GM23248 (cell line): ENCODE measurements around the gene P2RX1. TPM values are rescaled to one million over a fixed set of nuclear protein-coding genes. Genes with fewer than 3 reads are reported as not detected.

Experiments used
- DNase-seq: peaks from one replicate; pipeline ENCODE4 v3.0.0-alpha.2; 2015
- H2AFZ ChIP-seq: fragments of 200-600 bp; sonication (generic); 2 replicates; pipeline ENCODE4 v1.6.1; 2016; ENCODE audit warnings: antibody characterized with exemption
- H3F3A ChIP-seq: fragments of 200-600 bp; sonication (generic); 2 replicates; pipeline ENCODE4 v1.6.1; 2016; ENCODE audit warnings: mild to moderate bottlenecking, antibody characterized with exemption, mixed run types; ENCODE audit not compliant: insufficient read depth
- H3K27ac ChIP-seq: fragments of 200-600 bp; sonication (generic); 2 replicates; pipeline ENCODE4 v1.5.1; 2016; ENCODE audit warnings: mild to moderate bottlenecking
- H3K27me3 ChIP-seq: fragments of 200-600 bp; sonication (generic); replicated peaks from 2 replicates; pipeline ENCODE4 v1.6.1; 2016; ENCODE audit warnings: mild to moderate bottlenecking; ENCODE audit not compliant: insufficient read depth
- H3K36me3 ChIP-seq: fragments of 200-600 bp; sonication (generic); 2 replicates; pipeline ENCODE4 v1.6.1; 2016; ENCODE audit warnings: low read depth, mild to moderate bottlenecking
- H3K4me1 ChIP-seq: fragments of 200-600 bp; sonication (generic); 2 replicates; pipeline ENCODE4 v1.6.1; 2016; ENCODE audit warnings: mild to moderate bottlenecking; ENCODE audit not compliant: insufficient read depth
- H3K4me2 ChIP-seq: fragments of 200-600 bp; sonication (generic); one replicate; pipeline ENCODE4 v1.6.1; 2016; ENCODE audit warnings: mild to moderate bottlenecking; ENCODE audit not compliant: unreplicated experiment
- H3K4me3 ChIP-seq: fragments of 200-600 bp; sonication (generic); 2 replicates; pipeline ENCODE4 v1.5.1; 2016; ENCODE audit warnings: mild to moderate bottlenecking
- H3K79me2 ChIP-seq: fragments of 200-600 bp; sonication (generic); 2 replicates; pipeline ENCODE4 v1.6.1; 2016; ENCODE audit warnings: mild to moderate bottlenecking; ENCODE audit not compliant: insufficient read depth
- H3K9ac ChIP-seq: fragments of 200-600 bp; sonication (generic); 2 replicates; pipeline ENCODE4 v1.6.1; 2016; ENCODE audit warnings: mild to moderate bottlenecking
- H3K9me2 ChIP-seq: fragments of 200-600 bp; sonication (generic); 2 replicates; pipeline ENCODE4 v1.6.1; 2016; ENCODE audit warnings: mixed run types, mild to moderate bottlenecking, moderate library complexity; ENCODE audit not compliant: insufficient read depth
- H3K9me3 ChIP-seq: fragments of 200-600 bp; sonication (generic); one replicate; pipeline ENCODE4 v1.6.1; 2017; ENCODE audit warnings: low read depth
- H4K20me1 ChIP-seq: fragments of 200-600 bp; sonication (generic); 2 replicates; pipeline ENCODE4 v1.6.0; 2016; ENCODE audit not compliant: insufficient read depth
- EZH2 ChIP-seq: fragments of 200-600 bp; sonication (generic); IDR thresholded peaks from 2 replicates; pipeline ENCODE4 v1.6.1; 2018; ENCODE audit warnings: antibody characterized with exemption, mild to moderate bottlenecking; ENCODE audit not compliant: insufficient read depth, poor library complexity, severe bottlenecking
- EZH2phosphoT487 ChIP-seq: fragments of 200-600 bp; sonication (generic); IDR thresholded peaks from 2 replicates; pipeline ENCODE4 v1.6.1; 2018; ENCODE audit warnings: antibody characterized with exemption, moderate library complexity, mild to moderate bottlenecking, low read depth; ENCODE audit not compliant: insufficient read depth
- WGBS, 2 experiments: methylation state at CpG; one replicate each; pipeline ENCODE4 v1.1.6; 2015 to 2017; ENCODE audit warnings: low lambda C conversion rate in 2 of 2, low coverage in 1 of 2; ENCODE audit errors: missing lambda C conversion rate in 2 of 2; 5-methylcytosine and 5-hydroxymethylcytosine counted together
- in situ Hi-C: fragments of 300-500 bp; cut with MboI; formaldehyde crosslinking; loops from 2 replicates; pipeline ENCODE4 v1.15.0; 2020
- polyA plus RNA-seq: library from polyadenylated mRNA; unstranded; fragments of >200 nt; fragmentation: Nextera tagmentation; extraction: Ambion mirVana; gene quantifications from 2 replicates; pipeline ENCODE4 v1.2.1, GENCODE V29; 2016
- total RNA-seq: library from RNA; depleted of rRNA; stranded (reverse); fragments of >200 nt; shearing (Covaris generic); gene quantifications from 2 replicates; pipeline ENCODE4 v1.2.3, GENCODE V29; 2014

The P2RX1 gene
- total and polyA plus RNA-seq, 2 experiments from 2014 or later, result not detected

GRCh38 chr17:3867106-3867505 lies 49.2 kb downstream of the P2RX1 start:
- H3K36me3 ChIP-seq, result no peaks in the 10 kb centered on the region
- DNase-seq, result no peak
- 87 to 93% methylated on average over 12 to 17 of the region's 17 CpGs for WGBS, 2 experiments

DNA sequence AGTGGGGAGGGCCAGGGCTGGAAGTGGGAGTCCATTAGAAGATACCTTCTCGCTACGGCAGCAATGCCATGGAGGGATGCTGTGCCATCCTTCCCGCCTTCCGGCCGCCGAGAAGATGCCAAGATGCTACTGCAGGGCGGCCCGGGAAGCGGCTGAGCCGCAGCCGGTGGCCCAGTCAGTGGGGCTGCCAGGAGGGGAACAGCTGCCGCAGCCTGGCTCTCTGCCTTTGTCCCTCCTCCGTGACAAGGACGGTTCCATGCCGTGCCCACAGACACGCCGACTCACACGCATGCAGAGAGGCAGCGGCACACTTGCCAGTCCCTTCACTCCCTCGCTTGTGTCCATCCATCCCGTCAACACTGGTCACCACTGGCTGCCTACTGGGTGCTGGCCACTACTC lies 50.0 kb downstream of the P2RX1 start:
- 70 to 78% methylated on average over 20 to 21 of the region's 21 CpGs for WGBS, 2 experiments
- no peak for DNase-seq
- Histone ChIP-seq H4K20me1 (no peaks in the 10 kb centered on the region), H3K4me1 (peaks cover 9% of the 10 kb centered on the region; the same call in 1 of the 2 replicates), H3K9me2 (no peaks in the 10 kb centered on the region), H3F3A (no peaks in the 10 kb centered on the region), H3K9ac (no peak overlapping the region), H3K79me2 (no peaks in the 10 kb centered on the region), H3K27ac (no peak overlapping the region), H3K27me3 (no peaks in the 10 kb centered on the region), H2AFZ (no peak overlapping the region), H3K4me2 (no peak overlapping the region), H3K36me3 (no peaks in the 10 kb centered on the region), H3K4me3 (no peak overlapping the region), H3K9me3 (no peaks in the 10 kb centered on the region)
- TF ChIP-seq EZH2, result no peak
- TF ChIP-seq EZH2phosphoT487, result no peak
- in situ Hi-C loops, result no loop called here

More at GRCh38 chr17:3867106-3867505, 49.2 kb downstream of the P2RX1 start:
- no peak overlapping the region for H3K4me3 ChIP-seq
- no peaks in the 10 kb centered on the region for H3F3A ChIP-seq
- no peaks in the 10 kb centered on the region for H3K27me3 ChIP-seq
- no peak overlapping the region for H3K27ac ChIP-seq
- no peaks in the 10 kb centered on the region for H4K20me1 ChIP-seq
- H3K9ac ChIP-seq, result no peak overlapping the region
- no peaks in the 10 kb centered on the region for H3K79me2 ChIP-seq
- H3K4me2 ChIP-seq, result no peak overlapping the region
- in situ Hi-C loops, result no loop called here
- H3K9me2 ChIP-seq, result no peaks in the 10 kb centered on the region
- H3K4me1 ChIP-seq, result peaks cover 9% of the 10 kb centered on the region; the same call in 1 of the 2 replicates
- no peak for TF ChIP-seq EZH2
- no peak for TF ChIP-seq EZH2phosphoT487
- no peaks in the 10 kb centered on the region for H3K9me3 ChIP-seq
- no peak overlapping the region for H2AFZ ChIP-seq

DNA sequence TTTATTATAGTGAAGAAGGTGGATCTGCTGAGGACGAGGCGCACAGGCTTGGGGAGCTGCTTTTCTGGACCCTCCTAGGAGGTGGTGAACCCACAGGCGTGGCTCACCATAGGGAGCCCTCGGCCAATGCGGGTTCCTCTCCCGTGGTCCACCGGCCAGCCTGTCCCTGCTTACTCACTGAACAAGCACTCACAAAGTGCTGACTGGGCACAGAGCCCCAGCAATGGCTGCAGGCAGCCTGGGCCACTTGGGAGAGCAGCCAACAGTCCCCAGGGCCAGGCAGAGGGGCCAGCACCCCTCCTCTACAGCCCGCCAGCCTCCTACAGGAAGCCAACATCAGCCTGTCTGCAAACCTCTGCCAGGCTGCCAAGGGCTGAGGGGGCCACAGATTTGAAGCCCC lies 51.1 kb downstream of the P2RX1 start:
- Histone ChIP-seq H3F3A (no peaks in the 10 kb centered on the region), H2AFZ (0 out of 2 replicates have a peak overlapping the region, but pooled peaks have one; percentile 12), H3K36me3 (no peaks in the 10 kb centered on the region), H3K4me1 (peaks cover 9% of the 10 kb centered on the region; the same call in 1 of the 2 replicates), H3K9ac (no peak overlapping the region; the same call in 1 of the 2 replicates), H3K9me2 (no peaks in the 10 kb centered on the region), H3K9me3 (no peaks in the 10 kb centered on the region), H4K20me1 (no peaks in the 10 kb centered on the region), H3K4me3 (no peak overlapping the region), H3K27ac (no peak overlapping the region), H3K79me2 (no peaks in the 10 kb centered on the region), H3K4me2 (peak overlapping the region; percentile 38), H3K27me3 (no peaks in the 10 kb centered on the region)
- DNase-seq, result peak; percentile 87
- TF ChIP-seq EZH2, result no peak
- in situ Hi-C loops, result no loop called here
- WGBS, 2 experiments, result 30 to 32% methylated on average over 8 of the region's 8 CpGs

GRCh38 chr17:3864534-3864933 lies 51.7 kb downstream of the P2RX1 start:
- WGBS, 2 experiments, result 80 to 86% methylated on average over 8 to 10 of the region's 10 CpGs
- no peak overlapping the region for H3K4me2 ChIP-seq

More at GRCh38 chr17:3864534-3864933, 51.7 kb downstream of the P2RX1 start:
- Histone ChIP-seq H3K9me3 (no peaks in the 10 kb centered on the region), H3K27ac (no peak overlapping the region), H3F3A (no peaks in the 10 kb centered on the region), H3K4me3 (no peak overlapping the region), H3K9me2 (no peaks in the 10 kb centered on the region), H3K79me2 (no peaks in the 10 kb centered on the region), H3K36me3 (no peaks in the 10 kb centered on the region), H2AFZ (no peak overlapping the region), H4K20me1 (no peaks in the 10 kb centered on the region), H3K27me3 (no peaks in the 10 kb centered on the region), H3K4me1 (peaks cover 9% of the 10 kb centered on the region; the same call in 1 of the 2 replicates), H3K9ac (no peak overlapping the region; the same call in 1 of the 2 replicates)
- TF ChIP-seq EZH2 (no peak), EZH2phosphoT487 (no peak)
- in situ Hi-C loops, result no loop called here
- DNase-seq, result no peak
